ENCODE results near the gene ORAI2. TPM values are rescaled to one million over a fixed set of nuclear protein-coding genes. Genes with fewer than 3 reads are reported as not detected.

The ORAI2 gene
- total and polyA plus RNA-seq, 2 of the 4 experiments (the other 2 are of a cell fraction): 52.0 to 58.3 TPM

DNA sequence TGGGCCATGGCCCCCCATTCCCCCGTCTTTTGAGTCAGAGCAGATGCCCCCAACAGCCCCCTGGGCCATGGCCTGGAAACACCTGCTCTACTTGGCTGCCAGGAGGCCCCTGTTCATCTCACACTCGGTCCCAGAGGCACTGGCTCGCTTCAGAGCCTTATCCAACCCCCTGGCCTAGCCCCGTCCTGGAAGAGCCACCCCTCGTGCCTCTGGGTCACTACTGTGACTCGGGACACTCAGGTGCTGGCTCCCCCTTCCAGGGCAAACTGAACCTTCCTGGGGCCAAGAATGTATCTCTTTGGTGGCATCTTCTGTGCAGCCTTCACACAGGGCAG lies 38.4 kb downstream of the ORAI2 start:
- Histone ChIP-seq H3K18ac (ENCODE audit: low read depth, low read length) (no peak overlapping the region), H2AK5ac (ENCODE audit: low read depth, low read length) (no peak overlapping the region), H3K27me3 (ENCODE audit: control insufficient read depth, insufficient read depth, low read length) (no peaks in the 10 kb centered on the region), H3K4me2 (ENCODE audit: low read depth, low read length) (no peak overlapping the region), H3K36me3 (ENCODE audit: control insufficient read depth, insufficient read depth, low read length) (peaks cover 38% of the 10 kb centered on the region), H2AFZ (replicated peaks; ENCODE audit: low read length, poor library complexity) (no peak overlapping the region), H2AK9ac (replicated peaks; ENCODE audit: low read depth, low read length, poor library complexity) (no peak overlapping the region), H3K4me1 (ENCODE audit: control insufficient read depth, insufficient read depth, low read length) (no peaks in the 10 kb centered on the region; the same call in 1 of the 2 replicates), H4K20me1 (ENCODE audit: insufficient read depth, low read length) (peaks cover 5% of the 10 kb centered on the region; the same call in 1 of the 2 replicates), H3K23ac (ENCODE audit: low read depth, low read length) (no peak overlapping the region), H4K91ac (ENCODE audit: insufficient read depth, low read depth, low read length) (no peak overlapping the region), H4K5ac (ENCODE audit: low read depth, low read length) (no peak overlapping the region), H4K8ac (ENCODE audit: low read depth in 2 of 2, low read length in 2 of 2) (no peak overlapping the region), H2BK15ac (ENCODE audit: low read depth, low read length) (no peak overlapping the region), H3K79me1 (ENCODE audit: low read depth in 1 of 2, low read length in 2 of 2) (peaks cover 2 to 14% of the 10 kb centered on the region in 2 experiments), H3K9me1 (ENCODE audit: insufficient read depth, low read length) (0 out of 2 replicates have a peak, but pooled peaks cover 2% of the 10 kb centered on the region), H3K9ac (ENCODE audit: low read depth, low read length) (no peak overlapping the region), H3K14ac (replicated peaks; ENCODE audit: low read depth, low read length) (no peak overlapping the region), H3K27ac (ENCODE audit: insufficient read depth, low read length) (no peak overlapping the region), H2BK120ac (ENCODE audit: low read depth, low read length) (no peak overlapping the region), H3K4me3 (ENCODE audit: insufficient read depth, low read depth, low read length) (no peak overlapping the region), H3K4ac (ENCODE audit: low read depth, low read length) (no peak overlapping the region), H3K56ac (ENCODE audit: extremely low read depth, insufficient read depth, low read length) (no peak overlapping the region), H3K9me3 (ENCODE audit: control insufficient read depth, insufficient read depth, low read length) (no peaks in the 10 kb centered on the region), H2BK5ac (ENCODE audit: low read depth, low read length, poor library complexity, severe bottlenecking) (no peak overlapping the region), H2BK20ac (ENCODE audit: low read depth, low read length) (no peak overlapping the region)
- BruUV-seq (replicated peaks): no TSS peak
- dilution Hi-C loops (cut with HindIII; ENCODE audit: low sequenced_read_pairs, unreplicated experiment) (no loop called here), in situ Hi-C loops (cut with MboI; ENCODE audit: low sequenced_read_pairs) (no loop called here), intact Hi-C loops (cut with micrococcal nuclease) (no loop called here)
- POLR2A ChIA-PET (ENCODE audit: unreplicated experiment): no interaction called here
- CTCF ChIA-PET: no interaction called here
- ATAC-seq (ENCODE audit: low read depth) (no peak), DNase-seq (no peak)
- TF ChIP-seq MXI1 (IDR thresholded peaks at IDR 0.05; ENCODE audit: borderline replicate concordance, low read depth, low read length) (no peak), POLR2A (IDR thresholded peaks at IDR 0.05; ENCODE audit: low read depth, low read length) (no peak), NFE2L2 (IDR thresholded peaks at IDR 0.05; ENCODE audit: low read depth, low read length) (no peak)
- 100% methylated on average over 1 of the region's 6 CpGs; no CpG with 5 or more reads in 1 of the 2 experiments for WGBS, 2 experiments (ENCODE audit: extremely low coverage in 2 of 2, insufficient read length in 1 of 2)

All from IMR-90 (cell line).